ENCODE results near the gene CRTC1.

The CRTC1 gene

GRCh38 chr19:18772620-18773587, 89.4 kb downstream of the CRTC1 start:
- no peak for DNase-seq

GRCh38 chr19:18773682-18774081, 90.2 kb downstream of the CRTC1 start:
- no peak for DNase-seq

GRCh38 chr19:18774107-18774506, 90.6 kb downstream of the CRTC1 start:
- no peak for DNase-seq

GRCh38 chr19:18774782-18775444, 91.4 kb downstream of the CRTC1 start:
- DNase-seq: no peak

- DNase-seq: no peak
Observed at GRCh38 chr19:18775586-18776287, 92.3 kb downstream of the CRTC1 start.

- DNase-seq: no peak
Observed at GRCh38 chr19:18776288-18776594, 92.8 kb downstream of the CRTC1 start.

GRCh38 chr19:18776736-18777135, 93.3 kb downstream of the CRTC1 start:
- no peak for DNase-seq

GRCh38 chr19:18777301-18778075, 94.0 kb downstream of the CRTC1 start:
- no peak for DNase-seq

GRCh38 chr19:18778076-18778389, 94.6 kb downstream of the CRTC1 start:
- no peak for DNase-seq

GRCh38 chr19:18778826-18779495, 95.5 kb downstream of the CRTC1 start:
- no peak for DNase-seq

- no peak for DNase-seq
Observed at GRCh38 chr19:18780081-18780480, 96.6 kb downstream of the CRTC1 start.

GRCh38 chr19:18780631-18781030, 97.2 kb downstream of the CRTC1 start:
- DNase-seq: no peak

- no peak for DNase-seq
Observed at GRCh38 chr19:18781047-18781600, 97.6 kb downstream of the CRTC1 start.

- no peak for DNase-seq
Observed at GRCh38 chr19:18781885-18782527, 98.5 kb downstream of the CRTC1 start.

GRCh38 chr19:18782559-18783225, 99.2 kb downstream of the CRTC1 start:
- no peak for DNase-seq

- DNase-seq: no peak
Observed at GRCh38 chr19:18783958-18784785, 100.7 kb downstream of the CRTC1 start.

- DNase-seq: no peak
Observed at GRCh38 chr19:18784786-18785120, 101.3 kb downstream of the CRTC1 start.

GRCh38 chr19:18785179-18786124, 102.0 kb downstream of the CRTC1 start:
- DNase-seq: peak; percentile 31 to 68 (median 54)

All from NCI-H1417 (cell line).